Brain microvascular endothelial cell (primary cell): ENCODE results near the gene ARHGAP15.

Experiments
- DNase-seq: peaks from one replicate; pipeline ENCODE4 v3.0.0-alpha.2; 2020
- H3K27ac ChIP-seq: fragments of 250-450 bp; sonication (Bioruptor Pico); 2 replicates; pipeline ENCODE4 v1.5.1; 2020; ENCODE audit warnings: mild to moderate bottlenecking, moderate library complexity
- H3K27me3 ChIP-seq: fragments of 250-450 bp; sonication (Bioruptor Pico); replicated peaks from 2 replicates; pipeline ENCODE4 v1.5.1; 2020; ENCODE audit warnings: mild to moderate bottlenecking
- H3K36me3 ChIP-seq: fragments of 250-450 bp; sonication (Bioruptor Pico); replicated peaks from 2 replicates; pipeline ENCODE4 v1.5.1; 2020; ENCODE audit warnings: mild to moderate bottlenecking
- H3K4me3 ChIP-seq: 2 replicates; pipeline ENCODE4 v1.5.1; 2011; ENCODE audit warnings: low read depth, mild to moderate bottlenecking, control low read depth, low read length, moderate library complexity
- CTCF ChIP-seq: IDR thresholded peaks from 2 replicates; pipeline ENCODE4 v1.5.1; 2011; ENCODE audit warnings: low read depth, mild to moderate bottlenecking, moderate library complexity, low read length, control low read depth, inconsistent platforms; ENCODE audit errors: missing control alignments
- in situ Hi-C: cut with HindIII; loops from 2 replicates; pipeline ENCODE4 v1.10.0; 2017; ENCODE audit warnings: low sequenced_read_pairs, low pct_ligation_motif_present

The ARHGAP15 gene

DNA sequence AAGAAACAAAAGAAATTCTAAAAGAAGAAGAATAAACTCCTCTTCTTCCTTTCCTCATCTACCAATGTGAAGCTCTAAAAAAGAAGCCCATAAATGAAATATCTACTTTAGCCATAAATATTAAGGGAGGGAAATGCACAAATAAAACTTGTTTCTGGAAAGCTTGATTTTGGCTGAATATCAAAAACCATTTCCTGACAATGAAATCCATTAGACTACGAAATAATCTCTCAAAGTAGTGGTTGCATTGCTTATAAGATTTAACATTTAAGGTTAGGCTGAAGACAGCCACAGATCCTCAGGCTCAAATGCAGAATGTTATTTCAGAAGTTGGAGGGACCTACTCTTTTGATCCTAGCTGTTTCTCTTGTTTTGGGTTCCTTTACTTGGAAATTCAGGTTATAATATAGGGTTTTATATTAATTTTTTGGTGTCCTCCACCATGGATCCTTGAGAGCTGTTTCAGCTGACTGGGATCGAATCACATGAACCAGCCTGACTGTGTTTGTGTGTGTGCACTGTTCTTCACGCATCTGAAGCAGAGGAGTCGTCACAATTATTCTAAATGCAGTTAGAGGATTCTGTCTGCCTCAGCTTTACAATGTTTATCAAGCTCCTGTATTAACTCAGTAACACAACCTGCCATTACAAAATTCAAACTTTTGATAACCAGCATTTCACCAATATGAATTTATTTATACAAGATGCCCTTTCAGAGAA is 474.8 kb downstream of the ARHGAP15 start:
- Histone ChIP-seq H3K27ac (no peak overlapping the region), H3K4me3 (no peak overlapping the region), H3K36me3 (no peaks in the 10 kb centered on the region), H3K27me3 (no peaks in the 10 kb centered on the region)
- DNase-seq = no peak
- in situ Hi-C loops = no loop called here
- no peak for TF ChIP-seq CTCF

DNA sequence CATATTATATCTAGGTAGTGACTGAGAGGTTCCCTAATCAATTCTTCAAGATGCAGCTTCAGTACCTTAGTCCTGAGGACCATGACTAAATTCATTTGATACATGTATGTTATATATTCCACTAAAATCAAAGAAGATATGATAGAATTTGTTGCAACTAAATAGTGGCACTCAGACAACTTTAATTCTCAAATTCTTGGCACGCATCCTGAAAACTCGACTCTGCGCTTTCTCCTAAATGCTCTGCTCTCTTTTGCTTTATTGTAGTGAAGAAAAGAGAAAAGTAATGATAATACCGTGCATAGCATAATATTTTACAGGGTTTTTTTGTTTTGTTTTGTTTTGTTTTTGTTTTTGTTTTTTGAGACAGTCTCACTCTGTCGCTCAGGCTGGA is 475.3 kb downstream of the ARHGAP15 start:
- no peaks in the 10 kb centered on the region for H3K36me3 ChIP-seq
- H3K4me3 ChIP-seq = no peak overlapping the region
- no peak overlapping the region for H3K27ac ChIP-seq
- no peak for DNase-seq
- no peaks in the 10 kb centered on the region for H3K27me3 ChIP-seq
- in situ Hi-C loops = no loop called here
- no peak for TF ChIP-seq CTCF

- no peak for DNase-seq
- TF ChIP-seq CTCF = no peak
- in situ Hi-C loops = no loop called here
- no peaks in the 10 kb centered on the region for H3K27me3 ChIP-seq
- no peak overlapping the region for H3K4me3 ChIP-seq
- no peaks in the 10 kb centered on the region for H3K36me3 ChIP-seq
- H3K27ac ChIP-seq = no peak overlapping the region
These were observed 478.2 kb downstream of the ARHGAP15 start for GRCh38 chr2:143607231-143608062.

DNA sequence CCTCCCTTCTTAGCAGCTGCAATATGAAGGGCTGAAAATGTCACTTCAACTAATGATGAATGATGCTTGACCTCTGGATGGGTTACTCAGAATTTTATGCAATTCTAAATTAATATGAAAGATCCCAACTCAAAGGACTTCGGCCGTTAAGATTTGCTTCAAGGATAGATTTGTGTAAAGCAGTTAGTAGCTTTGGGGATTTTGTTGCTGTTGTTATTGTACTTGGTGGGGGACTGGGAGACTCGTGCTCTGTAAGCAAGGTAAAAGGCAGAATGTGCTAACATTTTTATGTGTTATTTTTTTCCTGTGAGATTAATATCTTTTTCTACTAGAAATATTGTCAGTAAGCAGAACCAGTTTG is 478.8 kb downstream of the ARHGAP15 start:
- TF ChIP-seq CTCF = no peak
- Histone ChIP-seq H3K4me3 (no peak overlapping the region), H3K36me3 (no peaks in the 10 kb centered on the region), H3K27ac (no peak overlapping the region), H3K27me3 (no peaks in the 10 kb centered on the region)
- in situ Hi-C loops = no loop called here
- no peak for DNase-seq

- Histone ChIP-seq H3K27me3 (no peaks in the 10 kb centered on the region), H3K36me3 (no peaks in the 10 kb centered on the region), H3K27ac (no peak overlapping the region), H3K4me3 (no peak overlapping the region)
- DNase-seq = no peak
- TF ChIP-seq CTCF = no peak
- in situ Hi-C loops = no loop called here
These were observed 479.5 kb downstream of the ARHGAP15 start for GRCh38 chr2:143608758-143609157.
